Karpas-422 (cell line): Measurements from ENCODE around the gene ERG. TPM values are rescaled to one million over a fixed set of nuclear protein-coding genes. Genes with fewer than 3 reads are reported as not detected.

Experiments used
- DNase-seq: peaks from one replicate; pipeline ENCODE4 v3.0.0-alpha.2; 2015
- H2AFZ ChIP-seq: fragments of 200-600 bp; sonication (generic); 2 replicates; pipeline ENCODE4 v1.6.1; 2014; ENCODE audit warnings: antibody characterized with exemption, low read length, mixed read lengths
- H3K27ac ChIP-seq: fragments of 200-600 bp; sonication (generic); 2 replicates; pipeline ENCODE4 v1.5.1; 2014; ENCODE audit warnings: mild to moderate bottlenecking, low read length, moderate library complexity
- H3K27me3 ChIP-seq: fragments of 200-600 bp; sonication (generic); 2 replicates; pipeline ENCODE4 v1.6.1; 2014; ENCODE audit warnings: low read length, mixed read lengths
- H3K36me3 ChIP-seq: fragments of 200-600 bp; sonication (generic); 2 replicates; pipeline ENCODE4 v1.6.1; 2014; ENCODE audit warnings: low read length, mixed read lengths; ENCODE audit not compliant: insufficient read depth
- H3K4me1 ChIP-seq: fragments of 200-600 bp; sonication (generic); 2 replicates; pipeline ENCODE4 v1.6.1; 2014; ENCODE audit warnings: mild to moderate bottlenecking, low read length, mixed read lengths
- H3K4me2 ChIP-seq: fragments of 200-600 bp; sonication (generic); 2 replicates; pipeline ENCODE4 v1.6.1; 2014; ENCODE audit warnings: low read length, low read depth, mild to moderate bottlenecking; ENCODE audit not compliant: poor library complexity, severe bottlenecking
- H3K4me3 ChIP-seq: fragments of 200-600 bp; sonication (generic); 2 replicates; pipeline ENCODE4 v1.5.1; 2014; ENCODE audit warnings: mild to moderate bottlenecking, antibody characterized with exemption, low read length, mixed read lengths
- H3K79me2 ChIP-seq: fragments of 200-600 bp; sonication (generic); 2 replicates; pipeline ENCODE4 v1.6.1; 2014; ENCODE audit warnings: mild to moderate bottlenecking, low read length, mixed read lengths
- H3K9ac ChIP-seq: fragments of 200-600 bp; sonication (generic); 2 replicates; pipeline ENCODE4 v1.6.0; 2014; ENCODE audit warnings: low read length
- H3K9me2 ChIP-seq: fragments of 200-600 bp; sonication (generic), shearing (Covaris generic); replicated peaks from 2 replicates; pipeline ENCODE4 v1.6.0; 2014; ENCODE audit warnings: mild to moderate bottlenecking, low read length, moderate library complexity; ENCODE audit not compliant: insufficient read depth
- H3K9me3 ChIP-seq: fragments of 300-700, 200-600 bp; sonication (generic); 2 replicates; pipeline ENCODE4 v1.6.1; 2014; ENCODE audit warnings: low read length, mixed read lengths
- H4K20me1 ChIP-seq: fragments of 200-600 bp; sonication (generic); 2 replicates; pipeline ENCODE4 v1.6.1; 2014; ENCODE audit warnings: mild to moderate bottlenecking, antibody characterized with exemption, low read length, low read depth; ENCODE audit not compliant: insufficient read depth
- total RNA-seq: library from RNA; depleted of rRNA; stranded (reverse); fragments of >200 nt; shearing (Covaris generic); gene quantifications from 2 replicates; pipeline ENCODE4 v1.2.3, GENCODE V29; 2014; ENCODE audit warnings: low replicate concordance

ERG gene
- total RNA-seq, 1 experiment from 2014 or later, result not detected

GRCh38 chr21:38388647-38389353, 109.5 kb downstream of the ERG start:
- no peaks in the 10 kb centered on the region for H3K36me3 ChIP-seq
- H3K4me3 ChIP-seq, result no peak overlapping the region
- no peaks in the 10 kb centered on the region for H3K79me2 ChIP-seq
- no peak overlapping the region for H3K9ac ChIP-seq
- no peaks in the 10 kb centered on the region for H3K9me3 ChIP-seq
- no peak overlapping the region for H2AFZ ChIP-seq
- H3K9me2 ChIP-seq, result no peaks in the 10 kb centered on the region
- H3K4me1 ChIP-seq, result no peaks in the 10 kb centered on the region
- no peak for DNase-seq
- H4K20me1 ChIP-seq, result no peaks in the 10 kb centered on the region
- no peak overlapping the region for H3K27ac ChIP-seq
- no peak overlapping the region for H3K4me2 ChIP-seq
- no peaks in the 10 kb centered on the region for H3K27me3 ChIP-seq

- no peaks in the 10 kb centered on the region for H3K27me3 ChIP-seq
- no peaks in the 10 kb centered on the region for H3K4me1 ChIP-seq
- no peaks in the 10 kb centered on the region for H3K9me3 ChIP-seq
- H3K9me2 ChIP-seq, result no peaks in the 10 kb centered on the region
- no peaks in the 10 kb centered on the region for H3K79me2 ChIP-seq
- no peak overlapping the region for H3K9ac ChIP-seq
- H3K4me2 ChIP-seq, result no peak overlapping the region
- no peaks in the 10 kb centered on the region for H4K20me1 ChIP-seq
- DNase-seq, result no peak
- H3K36me3 ChIP-seq, result no peaks in the 10 kb centered on the region
- no peak overlapping the region for H3K4me3 ChIP-seq
- no peak overlapping the region for H3K27ac ChIP-seq
- H2AFZ ChIP-seq, result no peak overlapping the region
Measured at GRCh38 chr21:38388203-38388602, 110.1 kb downstream of the ERG start.

GRCh38 chr21:38386967-38387366, 111.3 kb downstream of the ERG start:
- no peak for DNase-seq
- Histone ChIP-seq H3K79me2 (no peaks in the 10 kb centered on the region), H3K4me3 (no peak overlapping the region), H3K9me3 (no peaks in the 10 kb centered on the region), H3K4me2 (no peak overlapping the region), H3K9me2 (no peaks in the 10 kb centered on the region), H4K20me1 (no peaks in the 10 kb centered on the region), H3K27ac (no peak overlapping the region), H3K36me3 (no peaks in the 10 kb centered on the region), H3K27me3 (no peaks in the 10 kb centered on the region), H3K9ac (no peak overlapping the region), H3K4me1 (no peaks in the 10 kb centered on the region), H2AFZ (no peak overlapping the region)

GRCh38 chr21:38385427-38386175, 112.7 kb downstream of the ERG start:
- H4K20me1 ChIP-seq, result no peaks in the 10 kb centered on the region
- H3K36me3 ChIP-seq, result no peaks in the 10 kb centered on the region
- H3K9me2 ChIP-seq, result no peaks in the 10 kb centered on the region
- no peaks in the 10 kb centered on the region for H3K27me3 ChIP-seq
- H3K4me2 ChIP-seq, result no peak overlapping the region
- no peak overlapping the region for H3K4me3 ChIP-seq
- H3K4me1 ChIP-seq, result no peaks in the 10 kb centered on the region
- H2AFZ ChIP-seq, result no peak overlapping the region
- no peaks in the 10 kb centered on the region for H3K79me2 ChIP-seq
- H3K9me3 ChIP-seq, result no peaks in the 10 kb centered on the region
- no peak overlapping the region for H3K27ac ChIP-seq
- H3K9ac ChIP-seq, result no peak overlapping the region
- no peak for DNase-seq

- Histone ChIP-seq H3K9me2 (no peaks in the 10 kb centered on the region), H4K20me1 (no peaks in the 10 kb centered on the region), H2AFZ (no peak overlapping the region), H3K9ac (no peak overlapping the region), H3K4me1 (no peaks in the 10 kb centered on the region), H3K27ac (no peak overlapping the region), H3K4me3 (no peak overlapping the region), H3K36me3 (no peaks in the 10 kb centered on the region), H3K4me2 (no peak overlapping the region), H3K79me2 (no peaks in the 10 kb centered on the region), H3K9me3 (no peaks in the 10 kb centered on the region), H3K27me3 (no peaks in the 10 kb centered on the region)
- no peak for DNase-seq
Measured at GRCh38 chr21:38384675-38385426, 113.4 kb downstream of the ERG start.

GRCh38 chr21:38384238-38384560, 114.1 kb downstream of the ERG start:
- no peaks in the 10 kb centered on the region for H3K27me3 ChIP-seq
- no peaks in the 10 kb centered on the region for H4K20me1 ChIP-seq
- no peaks in the 10 kb centered on the region for H3K9me3 ChIP-seq
- no peak for DNase-seq
- no peak overlapping the region for H3K27ac ChIP-seq
- H3K4me3 ChIP-seq, result no peak overlapping the region
- no peak overlapping the region for H2AFZ ChIP-seq
- H3K9me2 ChIP-seq, result no peaks in the 10 kb centered on the region
- H3K4me2 ChIP-seq, result no peak overlapping the region
- no peaks in the 10 kb centered on the region for H3K36me3 ChIP-seq
- no peaks in the 10 kb centered on the region for H3K4me1 ChIP-seq
- no peak overlapping the region for H3K9ac ChIP-seq
- no peaks in the 10 kb centered on the region for H3K79me2 ChIP-seq

- Histone ChIP-seq H4K20me1 (no peaks in the 10 kb centered on the region), H3K4me2 (no peak overlapping the region), H3K9ac (no peak overlapping the region)
Measured at GRCh38 chr21:38383411-38384237, 114.7 kb downstream of the ERG start.

More at GRCh38 chr21:38383411-38384237, 114.7 kb downstream of the ERG start:
- Histone ChIP-seq H3K9me3 (no peaks in the 10 kb centered on the region), H3K9me2 (no peaks in the 10 kb centered on the region), H3K27ac (no peak overlapping the region), H2AFZ (no peak overlapping the region), H3K27me3 (no peaks in the 10 kb centered on the region), H3K4me3 (no peak overlapping the region), H3K36me3 (no peaks in the 10 kb centered on the region), H3K4me1 (no peaks in the 10 kb centered on the region), H3K79me2 (no peaks in the 10 kb centered on the region)
- no peak for DNase-seq
